Measurements from ENCODE around the gene MYF5.

The MYF5 gene

DNA sequence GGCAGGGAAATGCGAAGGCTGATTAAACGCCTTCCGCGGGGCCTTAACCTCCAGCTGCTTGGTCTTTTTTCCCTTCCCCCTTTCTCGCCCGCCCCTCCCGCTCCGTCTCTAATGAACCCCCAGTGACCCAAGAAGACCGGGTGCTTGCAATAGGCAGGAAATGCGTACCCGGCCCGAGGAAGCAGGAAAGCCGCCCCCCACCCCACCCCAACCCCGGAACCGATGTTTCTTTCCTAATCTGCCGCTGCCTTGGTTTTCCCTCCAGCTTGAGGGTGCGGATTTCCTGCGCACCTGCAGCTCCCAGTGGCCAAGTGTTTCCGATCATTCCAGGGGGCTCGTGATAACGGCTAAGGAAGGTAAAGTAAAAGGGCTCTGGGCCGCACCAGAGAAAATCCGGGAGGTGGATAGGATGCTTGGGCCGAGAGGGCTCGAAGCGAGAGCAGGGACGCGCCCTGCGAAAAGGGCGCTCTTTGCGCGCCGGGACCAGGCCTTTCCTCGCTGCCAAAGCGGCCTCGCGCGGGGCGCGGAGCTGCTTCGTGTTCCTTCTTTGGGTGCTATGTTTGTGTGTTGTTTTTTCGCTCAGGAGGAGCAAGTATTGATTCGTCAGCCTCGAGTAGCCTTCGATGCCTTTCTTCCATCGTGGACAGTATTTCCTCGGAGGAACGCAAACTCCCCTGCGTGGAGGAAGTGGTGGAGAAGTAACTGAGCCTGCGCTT is 8.3 kb upstream of the MYF5 start:
- no peak for DNase-seq

DNA sequence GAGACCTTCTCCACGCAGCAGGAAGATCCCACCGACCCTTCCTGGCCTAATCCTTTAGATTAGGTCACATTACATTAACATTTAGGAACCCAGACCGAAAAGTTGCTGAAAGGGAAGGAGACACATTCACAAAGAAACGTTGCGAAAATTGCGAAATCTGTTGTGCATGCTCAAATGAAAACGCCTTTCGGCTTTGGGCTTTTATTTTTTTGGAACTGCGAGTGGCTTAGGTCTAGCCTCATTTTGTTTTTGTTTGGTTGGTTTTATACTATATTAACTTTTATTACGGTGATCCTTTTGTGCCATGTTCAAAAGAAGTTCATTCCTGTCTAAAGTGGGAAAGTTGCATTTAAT is 7.8 kb upstream of the MYF5 start:
- DNase-seq: no peak

DNA sequence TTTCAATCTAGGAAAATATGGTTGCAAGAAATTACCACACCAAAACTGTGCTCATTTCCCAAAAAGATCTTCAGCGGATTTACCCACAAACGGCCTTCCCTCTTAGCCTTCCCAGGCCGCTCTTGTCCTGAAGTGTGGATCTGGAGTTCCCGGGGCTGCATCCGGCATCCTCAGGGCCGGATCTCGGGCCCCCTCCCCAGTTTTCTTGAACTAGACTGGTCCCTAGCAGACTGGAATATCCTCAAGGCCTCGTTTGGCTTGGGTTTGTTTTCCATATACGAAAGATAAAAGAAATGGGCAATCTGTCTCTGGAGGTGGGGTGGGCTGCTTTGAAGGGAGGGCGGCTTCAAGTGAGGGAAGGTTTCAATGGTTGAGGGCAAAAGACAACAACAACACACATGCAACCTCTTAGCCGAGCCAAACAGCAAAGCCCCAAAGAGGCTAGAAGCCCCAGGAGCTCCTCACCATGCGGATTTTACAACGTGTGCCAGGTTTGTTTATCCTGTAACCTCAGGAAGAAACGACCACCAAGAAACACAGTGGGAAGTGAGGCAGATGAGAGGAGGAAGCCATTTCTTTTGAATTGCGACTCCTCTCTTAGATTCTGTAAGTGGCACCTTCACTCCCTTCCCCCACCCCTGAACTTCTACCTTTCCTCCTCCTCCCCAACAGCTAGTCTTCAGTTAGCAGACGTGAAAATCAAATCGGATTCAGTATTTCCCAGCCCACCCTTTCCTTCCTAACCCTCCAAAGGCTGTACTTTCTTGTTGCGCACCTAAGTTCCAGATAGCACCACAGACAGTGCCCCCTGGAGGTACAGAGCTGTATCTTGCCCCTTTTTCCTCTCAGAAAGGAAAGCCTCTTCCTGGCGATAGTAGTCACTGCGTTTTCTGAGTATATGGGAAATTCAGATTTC is 6.6 kb upstream of the MYF5 start:
- DNase-seq: peak; percentile 14

DNA sequence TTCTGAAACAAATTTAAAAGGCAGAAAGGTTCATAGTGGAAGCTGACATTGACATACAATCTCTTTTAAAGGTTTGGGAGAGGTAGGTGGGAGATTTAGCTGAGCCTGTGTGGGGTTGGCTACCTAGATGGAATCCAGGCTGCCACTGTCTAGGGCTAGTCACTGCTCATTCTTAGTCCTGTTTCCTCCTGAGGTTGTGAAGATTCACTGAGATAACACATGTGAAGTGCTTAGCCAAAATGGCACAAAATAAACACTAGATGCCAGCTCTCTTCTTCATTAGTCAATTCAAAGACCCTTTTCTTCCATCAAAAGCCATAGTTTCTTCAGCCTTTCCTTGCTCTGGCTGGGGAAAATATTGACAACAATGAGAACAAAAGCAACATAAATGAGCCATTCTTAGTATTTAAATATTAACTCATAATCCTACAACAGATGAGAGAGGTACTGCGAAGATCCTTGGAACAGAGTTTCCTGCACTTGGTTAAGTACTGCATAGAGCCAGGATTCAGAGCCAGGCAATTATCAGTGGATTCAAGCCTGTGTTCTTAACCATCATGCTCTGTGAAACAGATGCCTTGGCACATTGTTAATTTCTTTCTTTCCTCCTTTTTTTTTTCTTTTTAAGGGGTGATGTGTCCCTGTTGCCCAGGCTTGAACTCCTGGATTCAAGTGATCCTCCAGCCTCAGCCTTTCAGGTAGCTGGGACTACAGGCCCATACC is 5.8 kb upstream of the MYF5 start:
- DNase-seq: no peak

DNA sequence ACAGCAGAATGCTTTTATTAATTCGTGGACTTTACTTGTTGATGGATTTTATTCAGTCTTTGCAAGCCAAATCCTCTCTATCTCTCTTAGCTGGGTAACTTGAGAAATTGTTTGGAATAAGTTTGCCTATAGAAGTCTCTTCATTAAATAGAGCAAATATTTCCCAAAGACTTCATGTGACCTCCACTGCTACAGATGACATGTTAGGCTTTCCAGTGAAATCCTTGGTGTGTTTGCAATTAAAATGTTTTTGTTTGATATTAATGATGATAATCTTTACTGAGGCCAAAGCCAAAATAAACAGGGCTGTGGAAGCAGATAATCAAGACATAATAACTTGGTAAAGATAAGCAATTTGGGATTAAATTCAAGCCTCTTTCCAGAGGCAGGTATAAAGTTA is 4.8 kb upstream of the MYF5 start:
- no peak for DNase-seq

DNA sequence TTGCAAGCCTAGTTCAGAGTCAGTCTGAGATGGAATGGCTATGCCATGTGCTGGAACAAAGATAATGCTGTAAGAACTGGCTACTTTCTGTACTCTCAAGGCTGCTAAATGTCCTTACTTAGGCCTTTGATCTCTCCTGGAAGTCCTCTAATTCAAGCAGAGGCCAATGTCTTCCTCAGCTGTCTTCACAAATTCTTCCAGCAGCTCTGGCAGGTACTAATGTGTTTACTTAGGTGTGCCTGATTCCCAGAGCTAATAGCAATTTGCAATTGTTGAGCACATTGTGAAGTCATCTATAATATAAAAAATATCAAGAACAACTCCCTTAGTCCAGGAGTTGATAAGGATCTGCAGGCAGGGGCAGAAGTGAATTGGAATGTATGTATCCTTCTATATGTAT is 3.8 kb upstream of the MYF5 start:
- DNase-seq: no peak

DNA sequence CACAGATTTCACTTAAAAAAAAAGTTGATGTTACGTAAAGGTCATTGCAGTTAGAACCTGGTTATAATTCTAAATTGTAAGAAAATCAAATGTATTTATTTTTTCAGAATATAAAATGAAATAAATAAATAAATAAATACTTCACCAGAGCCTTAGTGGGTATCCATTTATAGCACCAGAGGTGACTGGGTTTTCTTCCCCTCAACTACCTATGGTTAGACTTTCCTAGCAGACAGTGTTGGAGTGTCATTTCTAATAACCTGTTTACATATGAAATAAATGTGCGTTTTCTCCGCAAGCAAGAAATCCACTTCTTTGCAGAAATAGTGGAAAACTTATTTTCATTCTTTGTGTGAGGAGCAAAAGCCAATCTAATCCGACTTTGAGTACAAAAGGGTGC is 3.3 kb upstream of the MYF5 start:
- no peak for DNase-seq

DNA sequence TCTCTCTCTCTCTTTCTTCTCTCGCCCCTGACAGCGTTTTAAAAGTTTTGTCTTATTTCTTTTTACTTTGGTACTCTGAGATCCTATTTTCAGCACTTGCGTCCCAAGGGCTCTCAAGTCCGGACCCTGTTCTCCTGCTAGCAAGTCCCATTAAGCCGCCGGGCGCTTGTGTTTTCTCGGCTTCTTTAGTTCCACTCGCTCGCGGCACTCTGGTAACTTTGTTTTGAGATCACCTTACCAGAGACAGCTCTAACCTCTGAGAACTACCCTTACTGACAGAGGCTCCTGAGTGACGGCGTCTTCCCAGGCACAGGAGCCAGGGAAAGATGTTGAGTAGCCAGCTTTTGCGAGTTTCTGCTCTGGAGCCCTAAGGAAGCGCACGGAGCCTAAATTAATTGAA is 2.7 kb upstream of the MYF5 start:
- no peak for DNase-seq

DNA sequence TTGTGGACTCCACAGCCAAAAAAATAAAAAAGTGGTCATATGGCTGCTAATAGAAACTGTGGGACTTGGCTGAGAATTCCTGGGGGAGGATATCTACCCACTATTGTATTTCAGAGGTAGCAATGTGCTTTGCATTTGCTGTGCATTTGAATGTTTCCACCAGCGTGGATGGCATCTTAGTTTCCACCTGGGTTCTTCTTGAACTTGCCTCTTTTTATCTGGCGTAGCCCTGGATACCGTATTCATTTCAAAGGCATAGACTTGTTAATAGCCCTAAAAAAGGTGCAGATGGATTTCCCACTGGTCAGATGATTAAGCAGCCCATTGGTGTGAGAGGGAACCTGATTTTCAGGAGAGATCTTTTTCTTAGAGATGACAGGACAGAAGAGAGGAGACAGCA is 1.9 kb upstream of the MYF5 start:
- DNase-seq: no peak

DNA sequence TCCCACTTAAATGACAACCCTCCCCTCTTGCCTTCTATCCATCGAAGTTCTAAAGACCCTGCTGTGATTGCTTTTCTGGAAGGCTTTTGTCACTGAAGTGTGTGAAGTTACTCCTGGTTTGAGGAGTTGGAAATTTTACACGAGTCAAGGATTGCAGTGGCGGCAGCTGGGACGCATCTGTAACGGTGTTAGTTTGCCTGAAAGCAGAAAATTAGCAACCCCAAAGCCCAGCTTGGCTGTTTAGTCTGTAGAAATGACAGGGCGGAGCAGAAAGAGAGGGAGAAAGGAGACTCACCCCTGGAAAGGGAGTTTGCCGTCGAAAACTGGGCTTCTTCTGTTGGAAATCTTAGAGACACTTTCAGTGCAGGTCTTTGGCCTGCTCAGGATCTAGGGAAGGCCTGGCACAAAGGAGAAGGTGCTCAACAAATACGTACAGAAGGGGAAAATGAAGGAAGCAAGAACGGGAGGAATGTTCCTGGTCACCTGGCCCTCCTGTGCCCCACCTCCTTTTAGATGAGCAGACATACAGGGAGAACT is 931 bp upstream of the MYF5 start:
- no peak for DNase-seq

DNA sequence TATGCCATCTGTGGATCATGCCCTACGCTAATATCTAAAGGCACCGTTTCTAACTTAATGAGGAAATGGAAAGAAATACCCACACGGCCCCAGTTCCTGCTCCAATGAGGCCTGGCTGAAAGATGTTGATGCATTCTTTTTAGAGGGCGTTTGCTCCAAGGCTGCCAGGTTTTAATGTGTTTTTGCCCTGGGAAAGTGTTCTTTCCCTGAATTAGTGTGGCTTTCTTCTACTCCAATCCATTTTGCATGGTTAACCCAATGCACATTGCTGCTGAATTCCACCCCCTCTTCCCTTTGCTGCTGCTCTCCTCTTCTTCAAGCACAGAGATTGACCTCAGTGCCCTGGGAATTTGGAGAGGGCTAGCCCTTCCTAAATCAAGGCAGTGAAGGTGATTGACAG is 1.1 kb downstream of the MYF5 start:
- DNase-seq: no peak

DNA sequence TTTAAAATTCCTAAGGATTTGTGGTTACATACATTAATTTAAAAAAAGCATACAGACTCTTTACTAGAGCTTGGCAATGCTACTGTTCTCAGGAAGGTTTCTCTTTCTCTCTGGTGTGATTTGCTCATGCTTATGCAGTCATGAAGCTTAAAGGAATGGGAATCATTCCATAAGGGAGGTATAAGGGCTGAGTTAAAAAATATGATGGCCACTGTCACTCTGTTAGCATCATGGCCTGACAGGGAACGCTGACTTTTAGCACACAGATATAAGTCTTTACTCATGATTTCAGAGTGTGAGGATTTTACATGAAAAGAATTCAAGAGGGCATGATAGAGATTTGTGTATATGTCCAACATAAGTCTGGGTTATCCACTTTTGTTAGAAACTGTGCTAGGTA is 3.8 kb downstream of the MYF5 start:
- no peak for DNase-seq

DNA sequence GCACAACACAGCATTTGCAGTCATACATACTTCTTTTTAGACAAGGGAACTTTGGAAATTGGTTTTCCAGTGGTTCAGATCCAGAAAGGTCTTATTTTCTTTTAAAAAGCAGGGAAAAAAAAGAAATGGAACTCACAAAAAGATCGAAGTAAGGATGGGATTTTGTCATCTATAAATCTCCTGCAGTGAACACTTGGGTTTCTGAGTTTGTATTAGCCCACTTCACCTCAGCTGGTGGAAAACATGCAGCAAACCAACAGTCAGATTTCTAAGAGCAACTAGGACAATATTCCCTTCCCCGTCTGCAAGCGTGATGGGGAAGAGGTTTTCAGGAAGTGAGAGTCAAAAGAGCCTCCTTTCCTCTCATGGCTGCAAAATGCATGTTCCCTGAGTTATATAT is 4.6 kb downstream of the MYF5 start:
- no peak for DNase-seq

DNA sequence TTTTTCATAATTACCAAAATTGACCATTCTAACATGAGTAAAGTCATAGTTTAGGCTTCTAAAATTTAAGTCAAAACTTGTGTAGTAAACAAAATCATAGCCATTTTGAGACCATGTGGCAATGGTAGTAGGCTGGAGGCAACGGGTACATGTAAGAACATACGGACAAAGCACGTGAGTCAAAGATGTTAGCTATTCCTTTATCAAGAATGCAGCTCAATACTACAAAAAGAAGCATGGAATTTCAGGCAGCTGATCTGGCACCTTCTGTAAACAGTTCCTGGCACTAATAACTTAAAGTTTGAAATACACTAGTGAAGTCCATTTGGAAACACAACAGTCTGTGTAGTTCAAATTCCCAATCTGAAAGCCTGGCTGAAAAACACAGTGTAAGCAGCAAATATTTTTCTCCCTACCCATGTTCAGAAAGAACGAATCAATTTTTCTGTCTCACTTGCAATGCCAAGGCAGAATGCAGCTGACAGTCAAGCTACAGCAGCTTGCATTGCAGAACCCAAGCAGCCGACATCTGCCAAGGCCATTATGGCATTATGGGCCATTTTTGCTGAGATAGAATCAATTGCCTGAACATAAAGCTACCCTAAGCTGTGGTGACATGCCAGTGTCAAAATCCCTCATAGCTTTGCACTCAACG is 29.3 kb downstream of the MYF5 start:
- no peak for DNase-seq

DNA sequence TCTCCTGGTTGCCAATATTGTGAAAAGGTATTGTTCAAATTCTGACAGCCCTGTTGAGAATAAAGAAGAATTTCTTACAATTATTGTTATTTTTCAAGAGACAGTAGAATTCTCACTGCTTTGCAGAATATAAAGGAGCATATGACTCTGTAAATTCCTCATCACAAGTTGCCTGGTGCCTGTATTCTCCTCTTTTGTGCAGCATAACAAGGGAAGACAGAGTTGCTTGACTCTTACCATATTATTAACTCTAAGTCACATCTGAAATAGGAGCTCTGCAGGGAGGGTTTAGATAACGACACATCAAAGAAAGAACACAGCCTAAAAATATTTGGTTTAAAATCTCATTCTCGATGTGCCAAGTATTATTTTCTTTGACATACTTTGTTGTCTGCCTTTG is 31.1 kb downstream of the MYF5 start:
- no peak for DNase-seq

DNA sequence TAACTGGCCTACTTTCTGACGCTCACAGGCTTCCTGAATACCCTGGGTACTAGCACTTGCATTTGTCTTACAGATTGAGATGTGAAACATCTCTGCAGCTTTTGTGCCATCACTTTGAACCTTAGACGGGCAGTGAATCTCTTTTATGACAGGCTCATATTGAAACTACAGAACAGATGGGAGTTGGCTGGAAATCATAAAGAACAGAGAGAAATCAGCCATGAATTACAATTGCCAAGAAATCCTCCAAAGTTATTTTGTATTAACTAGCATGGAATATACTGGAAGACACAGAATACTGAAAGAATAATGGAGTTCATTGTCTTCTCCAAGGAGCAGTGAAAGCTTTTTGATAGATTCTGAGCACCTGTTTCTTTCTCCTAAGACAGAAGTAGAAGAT is 32.7 kb downstream of the MYF5 start:
- no peak for DNase-seq

DNA sequence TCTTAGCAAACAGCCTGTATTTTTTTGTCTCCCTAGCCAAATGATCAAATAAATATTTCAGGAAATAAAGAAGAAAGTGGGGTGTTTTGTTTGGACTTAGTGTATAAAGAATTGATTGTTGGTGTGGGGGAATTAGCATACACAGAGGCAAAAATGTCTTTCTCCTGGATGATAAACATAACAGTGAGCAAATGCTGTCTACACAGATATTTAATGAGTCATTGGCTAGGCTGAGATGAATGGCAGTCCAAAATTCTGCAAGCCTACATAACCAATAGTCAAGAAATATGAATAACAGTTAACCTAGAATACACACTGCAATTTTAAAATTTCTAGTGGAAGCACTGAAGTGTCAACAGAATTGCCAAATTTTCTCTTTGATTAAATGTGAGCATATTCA is 35.8 kb downstream of the MYF5 start:
- no peak for DNase-seq

DNA sequence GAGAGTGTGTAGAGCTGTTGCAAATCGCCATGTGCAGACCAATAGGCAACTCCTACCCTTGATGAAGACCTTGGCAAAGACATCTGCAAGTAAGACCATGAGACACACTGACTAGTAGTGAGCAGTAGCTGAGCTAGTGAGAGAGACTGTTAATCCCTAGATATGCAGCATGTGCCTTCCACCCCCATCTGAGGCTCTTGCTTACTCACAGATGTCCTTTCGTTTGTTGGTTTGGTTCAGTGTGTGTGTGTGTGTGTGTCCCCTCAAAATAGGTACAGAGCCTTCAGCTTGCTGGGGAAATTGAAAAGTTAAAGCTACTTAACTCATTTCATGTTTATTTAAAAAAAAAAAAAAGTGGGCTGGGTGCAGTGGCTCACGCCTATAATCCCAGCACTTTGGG is 37.6 kb downstream of the MYF5 start:
- no peak for DNase-seq

DNA sequence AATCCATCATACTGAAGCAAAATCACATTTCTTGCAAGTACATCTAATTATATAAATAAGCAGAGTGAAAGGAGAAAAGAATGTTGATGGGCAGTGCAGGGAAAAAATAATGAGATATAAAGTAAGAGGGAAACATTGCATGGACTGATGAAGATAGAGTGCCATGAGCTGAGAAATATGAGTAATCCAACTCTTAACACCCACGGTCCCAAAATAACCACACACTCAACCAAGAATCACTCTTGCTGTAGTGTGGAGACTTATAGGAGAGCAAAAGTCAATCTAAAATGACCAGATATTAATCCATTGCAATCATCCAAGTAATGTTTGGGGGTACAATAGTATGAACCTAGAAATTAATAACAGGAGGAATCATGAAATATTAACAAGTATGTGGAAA is 40.2 kb downstream of the MYF5 start:
- DNase-seq: peak; percentile 10

DNA sequence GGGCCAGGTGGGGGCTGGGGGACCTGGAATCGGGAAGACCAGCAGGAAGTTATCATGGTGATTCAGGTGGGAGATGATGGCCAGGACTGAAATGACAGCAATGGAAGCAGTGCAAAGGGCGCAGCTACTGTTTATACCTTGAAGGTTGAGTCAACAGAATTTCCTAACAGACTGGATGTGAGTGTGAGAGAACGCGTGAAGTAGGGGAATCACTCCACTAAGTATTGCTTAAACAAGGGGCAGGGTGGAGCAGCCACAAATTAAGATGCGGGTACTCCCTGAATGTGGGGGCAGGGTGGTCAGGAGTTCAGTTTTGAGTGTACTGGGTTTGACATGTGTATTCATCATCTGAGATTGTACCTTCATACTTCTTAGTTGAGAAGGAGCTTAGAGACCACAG is 45.1 kb downstream of the MYF5 start:
- no peak for DNase-seq

DNA sequence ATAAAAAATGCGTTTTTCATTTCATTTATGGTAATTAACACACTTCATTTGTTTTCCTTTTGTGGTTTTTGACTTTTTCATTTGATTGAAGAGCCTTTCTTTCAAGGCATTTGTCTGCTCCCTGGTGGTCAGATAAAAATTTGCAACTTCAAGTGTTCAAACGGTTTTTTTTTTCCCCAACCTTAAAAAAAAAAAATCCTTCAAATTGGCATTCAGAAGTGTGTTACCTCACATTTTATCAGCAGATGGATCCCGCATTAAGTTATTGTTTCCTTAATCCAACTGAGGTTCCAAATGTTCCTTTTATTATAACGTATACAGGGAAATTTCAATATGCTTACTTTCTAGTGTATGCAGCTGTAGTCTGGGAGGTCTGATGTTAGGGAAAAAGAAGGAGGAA is 47.2 kb downstream of the MYF5 start:
- DNase-seq: no peak

DNA sequence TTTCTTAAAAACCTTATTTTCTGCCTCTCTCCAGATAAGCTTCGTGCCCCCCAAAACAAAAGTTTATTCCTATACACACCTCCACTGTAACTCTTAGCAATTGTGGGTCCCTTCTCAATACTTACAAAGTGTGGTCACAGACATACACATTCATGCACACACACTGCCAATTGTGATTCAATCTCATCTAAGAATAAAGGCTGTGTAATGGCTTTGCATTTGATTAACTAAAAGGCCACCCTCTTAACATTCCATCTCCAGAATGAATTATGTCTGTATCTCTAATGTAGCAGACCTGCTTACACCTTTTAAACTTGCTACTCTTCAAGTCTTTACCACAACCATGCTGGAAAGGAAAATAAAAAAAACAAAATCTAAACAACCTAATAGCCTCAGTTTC is 49.5 kb downstream of the MYF5 start:
- no peak for DNase-seq

DNA sequence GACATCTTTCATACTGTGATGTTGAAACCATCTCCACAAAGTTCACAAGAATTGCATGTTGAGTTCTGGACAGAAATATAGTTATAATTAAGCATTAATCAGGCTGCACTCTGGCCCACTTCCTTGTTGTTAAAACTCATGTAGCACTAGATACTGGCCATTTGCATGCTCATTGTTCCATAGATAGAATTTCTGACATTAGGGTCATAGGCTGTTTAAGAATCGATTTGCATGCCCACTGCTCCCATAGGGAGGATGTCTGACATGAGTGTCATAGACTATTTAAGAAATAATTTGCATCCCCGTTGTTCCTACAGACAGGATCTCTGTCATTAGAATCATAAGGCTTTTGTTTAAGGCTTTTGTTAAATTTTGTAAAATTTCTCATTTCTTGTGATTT is 50.2 kb downstream of the MYF5 start:
- DNase-seq: no peak

All from NCI-H226 (cell line).